Middle frontal gyrus (tissue), 1 donor: Measurements from ENCODE around the gene ELMOD2.

ENCODE experiments used
- DNase-seq: peaks from one replicate; pipeline ENCODE4 v3.0.0-alpha.2; 2015; ENCODE audit warnings: low spot score; ENCODE audit errors: extremely low spot score

Gene ELMOD2

GRCh38 chr4:140579278-140579677 lies 55.3 kb downstream of the ELMOD2 start:
- DNase-seq, result no peak

GRCh38 chr4:140581078-140581477 lies 57.1 kb downstream of the ELMOD2 start:
- no peak for DNase-seq

DNA sequence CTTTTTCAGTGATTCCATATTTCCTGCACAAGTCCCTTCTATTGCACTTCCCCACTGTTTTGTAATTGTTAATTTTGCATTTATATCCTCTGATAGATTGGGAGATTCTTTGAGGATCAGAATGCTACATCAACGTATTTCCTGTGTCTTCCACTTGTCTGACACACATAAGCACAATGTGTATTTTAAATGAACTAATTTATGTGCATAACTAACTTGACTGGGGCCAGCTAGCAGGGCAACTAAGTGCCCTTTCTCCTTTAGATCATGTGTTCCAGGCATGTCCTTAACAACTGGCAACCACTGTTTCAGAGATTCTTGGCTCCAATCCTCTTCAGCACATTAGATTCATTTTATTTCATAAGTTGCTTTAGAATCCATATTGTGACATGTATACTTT lies 60.5 kb downstream of the ELMOD2 start:
- no peak for DNase-seq

DNA sequence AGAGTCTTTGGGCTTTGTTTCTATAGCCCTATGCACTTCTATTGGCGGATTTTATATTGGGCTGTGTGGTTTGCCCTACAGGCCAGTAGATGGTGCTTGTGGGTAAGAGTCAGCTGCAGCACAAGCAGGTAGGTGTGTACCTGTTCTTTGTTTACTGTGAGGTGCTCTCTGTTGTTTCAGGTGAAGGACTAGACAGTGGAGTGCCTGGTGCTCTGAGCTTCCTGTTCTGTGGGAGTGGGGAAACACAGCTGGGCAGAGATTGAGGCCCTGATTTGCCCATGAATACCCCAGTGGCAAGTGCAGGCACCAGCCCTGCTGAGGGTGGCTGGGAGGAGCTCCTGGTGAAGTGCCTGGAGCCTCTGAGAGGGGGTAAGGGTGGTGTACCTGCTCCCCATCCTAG lies 71.1 kb downstream of the ELMOD2 start:
- no peak for DNase-seq

DNA sequence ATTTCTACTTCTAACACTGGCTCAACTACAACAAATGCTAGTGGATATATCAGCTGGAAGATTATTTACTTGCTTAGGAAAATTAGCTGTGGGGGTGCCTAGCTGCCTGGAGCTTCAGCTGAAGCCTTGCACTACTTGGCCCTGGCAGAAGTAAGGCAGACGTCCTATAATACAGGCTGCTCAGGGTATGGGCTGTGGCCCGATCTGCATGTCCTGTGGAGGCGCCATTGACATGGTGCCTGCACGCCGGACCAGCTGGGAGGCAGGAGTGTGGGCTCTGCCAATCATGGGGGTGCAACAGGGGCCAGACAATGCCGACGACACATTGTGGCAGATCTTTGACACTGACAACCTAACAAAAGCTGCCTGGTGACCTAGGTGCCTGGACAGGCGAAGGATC lies 76.4 kb downstream of the ELMOD2 start:
- DNase-seq, result no peak

GRCh38 chr4:140602714-140603113 lies 78.7 kb downstream of the ELMOD2 start:
- no peak for DNase-seq

- DNase-seq, result no peak
Observed at GRCh38 chr4:140603286-140603685, 79.3 kb downstream of the ELMOD2 start.
